A549 (cell line): ENCODE measurements around the gene TRMT10C. TPM values are rescaled to one million over a fixed set of nuclear protein-coding genes. Genes with fewer than 3 reads are reported as not detected.

Experiments
- ATAC-seq, 2 experiments: fragments of 200-7000 bp in 1 of 2; fragments of >200 bp in 1 of 2; cut with Nextera tagmentation in 1 of 2; cut with Tn5 transposase in 1 of 2; 3 replicates each; pipeline versions ENCODE4 v1.8.0 to v1.9.1; 2018 to 2020; ENCODE audit warnings: mild to moderate bottlenecking in 1 of 2, moderate library complexity in 1 of 2
- CTCF ChIA-PET: fragments of 300-600 bp; sonication (Branson Sonifier 250); formaldehyde crosslinking; extraction: SDS; loops from one replicate; lab custom pipeline; 2021; ENCODE audit warnings: antibody characterized with exemption, inconsistent platforms; lab: Yijun Ruan, JAX
- POLR2A ChIA-PET: fragments of 350-600 bp; formaldehyde crosslinking; extraction: SDS; loops from one replicate; lab custom pipeline; 2021; ENCODE audit warnings: antibody characterized with exemption, inconsistent platforms; lab: Yijun Ruan, JAX
- DNase-seq, 2 experiments: peaks; one replicate each; pipeline versions ENCODE4 v3.0.0 to v3.0.0-alpha.2; 2011 to 2016; ENCODE audit warnings: low read depth in 1 of 2, low spot score in 1 of 2
- FAIRE-seq: peaks from 2 replicates; lab custom pipeline; 2011; peaks lifted over from hg19 to GRCh38; lab: Jason Lieb, UNC
- H3K27ac ChIP-seq, 2 experiments: fragments of >200 bp; sonication (Bioruptor Twin); formaldehyde crosslinking; 3 replicates each; pipeline ENCODE4 v1.5.1; 2016 to 2017
- H3K4me1 ChIP-seq: fragments of >200 bp; sonication (Bioruptor Twin); formaldehyde crosslinking; 3 replicates; pipeline ENCODE4 v1.6.1; 2016
- H3K4me2 ChIP-seq: fragments of >200 bp; sonication (Bioruptor Twin); formaldehyde crosslinking; 3 replicates; pipeline ENCODE4 v1.6.1; 2016
- H3K4me3 ChIP-seq: fragments of >200 bp; sonication (Bioruptor Twin); formaldehyde crosslinking; 3 replicates; pipeline ENCODE4 v1.5.1; 2016
- H3K9me3 ChIP-seq: fragments of >200 bp; sonication (Bioruptor Twin); formaldehyde crosslinking; 3 replicates; pipeline ENCODE4 v1.6.1; 2016
- ATOH8 ChIP-seq: fragments of 250-450 bp; sonication (Bioruptor Pico); IDR thresholded peaks from 2 replicates; pipeline ENCODE4 v1.5.0; 2020; ENCODE audit warnings: low read depth, mild to moderate bottlenecking, moderate library complexity
- CHD4 ChIP-seq: fragments of 200-600 bp; sonication (generic); IDR thresholded peaks from 2 replicates; pipeline ENCODE4 v1.6.1; 2016; ENCODE audit warnings: antibody characterized with exemption, mild to moderate bottlenecking, borderline replicate concordance
- CTCF ChIP-seq: fragments of >200 bp; sonication (Bioruptor Twin); formaldehyde crosslinking; IDR thresholded peaks from 3 replicates; pipeline ENCODE4 v1.5.1; 2016
- FOSL2 ChIP-seq, 2 experiments: fragments of 450-650 bp in 1 of 2; fragments of >200 bp in 1 of 2; sonication (Bioruptor Twin) in 1 of 2; formaldehyde crosslinking; IDR thresholded peaks; 2 replicates each; pipeline versions ENCODE4 v1.5.0 to v1.6.1; 2016 to 2020; ENCODE audit warnings: mild to moderate bottlenecking in 1 of 2, moderate library complexity in 1 of 2
- HDAC2 ChIP-seq: fragments of 200-600 bp; sonication (generic); IDR thresholded peaks from 2 replicates; pipeline ENCODE4 v1.6.1; 2016
- HMGXB4 ChIP-seq: fragments of 250-450 bp; sonication (Bioruptor Pico); IDR thresholded peaks from 2 replicates; pipeline ENCODE4 v1.5.0; 2021; ENCODE audit warnings: mild to moderate bottlenecking, moderate library complexity, borderline replicate concordance
- HOXA7 ChIP-seq: fragments of 250-450 bp; sonication (Bioruptor Pico); IDR thresholded peaks from 2 replicates; pipeline ENCODE4 v1.5.0; 2020; ENCODE audit warnings: mild to moderate bottlenecking, moderate library complexity
- HOXB13 ChIP-seq: fragments of 250-450 bp; sonication (Bioruptor Pico); IDR thresholded peaks from 2 replicates; pipeline ENCODE4 v1.5.0; 2020; ENCODE audit warnings: low read depth, mild to moderate bottlenecking, moderate library complexity
- HOXB5 ChIP-seq: fragments of 250-450 bp; sonication (Bioruptor Pico); IDR thresholded peaks from 2 replicates; pipeline ENCODE4 v1.5.0; 2020; ENCODE audit warnings: mild to moderate bottlenecking, moderate library complexity
- KDM5A ChIP-seq: fragments of 200-600 bp; sonication (generic); IDR thresholded peaks from 2 replicates; pipeline ENCODE4 v1.6.1; 2016; ENCODE audit warnings: antibody characterized with exemption, mild to moderate bottlenecking
- PBX3 ChIP-seq: IDR thresholded peaks from 2 replicates; pipeline ENCODE4 v1.6.1; 2012
- PHF8 ChIP-seq: fragments of 200-600 bp; sonication (generic); IDR thresholded peaks from 2 replicates; pipeline ENCODE4 v1.6.1; 2016; ENCODE audit warnings: low read depth, mild to moderate bottlenecking, antibody characterized with exemption, moderate library complexity, borderline replicate concordance
- POLR2AphosphoS2 ChIP-seq: conservative IDR thresholded peaks from 2 replicates; pipeline ENCODE4 v1.6.1; 2012; ENCODE audit warnings: low read length, improper control_type of control experiment, inconsistent platforms
- RARB ChIP-seq: fragments of 250-450 bp; sonication (Bioruptor Pico); IDR thresholded peaks from 2 replicates; pipeline ENCODE4 v1.8.0; 2021; ENCODE audit warnings: mild to moderate bottlenecking, moderate library complexity
- REST ChIP-seq: fragments of 200-600 bp; sonication (generic); IDR thresholded peaks from 2 replicates; pipeline ENCODE4 v1.6.1; 2016; ENCODE audit warnings: antibody characterized with exemption, mild to moderate bottlenecking, moderate library complexity
- RFX5 ChIP-seq: fragments of 450-650 bp; IDR thresholded peaks from 2 replicates; pipeline ENCODE4 v1.7.1; 2014; ENCODE audit warnings: antibody characterized with exemption, mild to moderate bottlenecking, moderate library complexity
- RNF2 ChIP-seq: fragments of 200-600 bp; sonication (generic); IDR thresholded peaks from 2 replicates; pipeline ENCODE4 v1.6.1; 2016; ENCODE audit warnings: low read depth, mild to moderate bottlenecking, antibody characterized with exemption, moderate library complexity, borderline replicate concordance
- TP53 ChIP-seq: fragments of 250-450 bp; sonication (Bioruptor Pico); IDR thresholded peaks from 2 replicates; pipeline ENCODE4 v1.5.0; 2021; ENCODE audit warnings: mild to moderate bottlenecking, moderate library complexity
- USF2 ChIP-seq: fragments of 450-650 bp; IDR thresholded peaks from 2 replicates; pipeline ENCODE4 v1.6.1; 2014; ENCODE audit warnings: antibody characterized with exemption
- ZC3H11A ChIP-seq: fragments of 450-650 bp; IDR thresholded peaks from 2 replicates; pipeline ENCODE4 v1.6.1; 2014; ENCODE audit warnings: antibody characterized with exemption, mild to moderate bottlenecking
- ZFP36 ChIP-seq: fragments of 450-650 bp; IDR thresholded peaks from 2 replicates; pipeline ENCODE4 v1.6.1; 2014; ENCODE audit warnings: borderline replicate concordance; ENCODE audit not compliant: partially characterized antibody
- WGBS: methylation state at CpG from one replicate; pipeline ENCODE4 v1.1.6; 2017; ENCODE audit errors: missing lambda C conversion rate; 5-methylcytosine and 5-hydroxymethylcytosine counted together
- polyA plus RNA-seq, 4 experiments: library from polyadenylated mRNA; depleted of rRNA in 3 of 4; stranded (reverse); fragments of >200 nt; fragmentation: RNase III in 1 of 4; extraction: RNeasy Plus Mini Kit Qiagen cat#74134 plus additional on column Dnase treatment in 1 of 4; gene quantifications; 2 replicates in 3 of 4; 3 replicates in 1 of 4; pipeline ENCODE4 v1.2.3, GENCODE V29; 2011 to 2017

TRMT10C gene
- polyA plus RNA-seq, 2 of the 4 experiments (the other 2 are of a cell fraction): 30.8 to 37.0 TPM

GRCh38 chr3:101529816-101530685 lies 31.6 kb upstream of the TRMT10C start:
- FAIRE-seq: no peak
- WGBS: 73% methylated on average over 4 of the region's 4 CpGs
- CTCF ChIA-PET: interaction anchor here (0.6 to 1.3 kb wide), 3 partner anchors 9 to 44 kb away, joined by 3 to 4 read pairs (median 3); partner anchors contain the start of gene PCNP

GRCh38 chr3:101530686-101531047 lies 31.0 kb upstream of the TRMT10C start:
- no peaks in the 10 kb centered on the region for H3K9me3 ChIP-seq
- 32% methylated on average over 2 of the region's 2 CpGs for WGBS
- no peak for DNase-seq
- ChIA-PET CTCF (interaction anchor here (0.6 to 1.3 kb wide), 2 partner anchors 18 to 43 kb away, joined by 3 read pairs; partner anchors contain the start of gene PCNP), POLR2A (no interaction called here)
- H3K4me2 ChIP-seq: no peak overlapping the region
- H3K4me3 ChIP-seq: no peak overlapping the region
- no peak for ATAC-seq
- H3K4me1 ChIP-seq: no peaks in the 10 kb centered on the region
- FAIRE-seq: no peak
- H3K27ac ChIP-seq: no peak overlapping the region
- TF ChIP-seq RARB (no peak), POLR2AphosphoS2 (no peak), PHF8 (no peak), CHD4 (no peak), CTCF (no peak), RFX5 (no peak), HOXA7 (CRISPR knock-in tag) (no peak), HMGXB4 (CRISPR knock-in tag) (no peak), FOSL2 (IDR thresholded peaks at IDR 0.05) (no peak), FOSL2 (CRISPR knock-in tag; IDR thresholded peaks at IDR 0.05) (no peak), REST (no peak), PBX3 (no peak), RNF2 (no peak), HDAC2 (no peak)

More at GRCh38 chr3:101529816-101530685, 31.6 kb upstream of the TRMT10C start:
- POLR2A ChIA-PET: no interaction called here
- no peak overlapping the region for H3K27ac ChIP-seq
- no peak for DNase-seq
- TF ChIP-seq ATOH8 (CRISPR knock-in tag): no peak
- no peak for TF ChIP-seq USF2
- TF ChIP-seq ZFP36: no peak
- no peak for TF ChIP-seq HOXB5
- TF ChIP-seq PBX3: no peak
- TF ChIP-seq TP53 (CRISPR knock-in tag): no peak
- no peak for TF ChIP-seq KDM5A
- TF ChIP-seq ZC3H11A: no peak
- no peak for TF ChIP-seq HOXB13 (CRISPR knock-in tag)
- no peaks in the 10 kb centered on the region for H3K4me1 ChIP-seq
- no peaks in the 10 kb centered on the region for H3K9me3 ChIP-seq
- ATAC-seq: no peak
- no peak overlapping the region for H3K4me3 ChIP-seq
- no peak overlapping the region for H3K4me2 ChIP-seq
